ENCODE results near the gene BANF2. TPM values are rescaled to one million over a fixed set of nuclear protein-coding genes. Genes with fewer than 3 reads are reported as not detected.

BANF2 gene
- total RNA-seq, 6 experiments from 2014 or later: not detected

DNA sequence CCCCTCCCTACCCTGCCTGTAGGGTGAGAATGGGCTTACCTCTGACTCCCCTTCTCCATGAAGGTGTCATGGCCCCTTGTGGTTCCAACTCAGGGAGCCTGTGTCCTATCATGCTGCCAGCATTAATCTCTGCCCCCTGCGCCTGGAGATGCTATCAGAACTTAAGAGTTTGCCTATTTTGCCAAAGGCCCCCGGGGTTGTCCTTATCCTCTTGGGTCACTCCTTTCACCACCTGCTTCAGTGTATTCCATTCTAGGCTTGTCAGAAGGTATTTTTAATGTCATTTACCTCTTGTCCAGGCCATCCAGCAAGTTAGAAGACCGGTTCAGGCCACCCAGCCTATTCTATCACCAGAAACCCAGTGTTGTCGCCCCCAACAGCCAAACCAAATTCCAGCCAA, 28.2 kb upstream of the BANF2 start:
- H3K27me3 Mint-ChIP-seq (ENCODE audit: insufficient read depth): peaks cover 1% of the 10 kb centered on the region
- H3K4me3 Mint-ChIP-seq: no peak overlapping the region; the same call in 1 of the 2 replicates
- H3K36me3 Mint-ChIP-seq (ENCODE audit: low read depth): peaks cover 78% of the 10 kb centered on the region
- peak overlapping the region; percentile 25; the same call in 1 of the 2 replicates for H3K27ac Mint-ChIP-seq
- DNase-seq: no peak
- TF ChIP-seq, protein P1, sequence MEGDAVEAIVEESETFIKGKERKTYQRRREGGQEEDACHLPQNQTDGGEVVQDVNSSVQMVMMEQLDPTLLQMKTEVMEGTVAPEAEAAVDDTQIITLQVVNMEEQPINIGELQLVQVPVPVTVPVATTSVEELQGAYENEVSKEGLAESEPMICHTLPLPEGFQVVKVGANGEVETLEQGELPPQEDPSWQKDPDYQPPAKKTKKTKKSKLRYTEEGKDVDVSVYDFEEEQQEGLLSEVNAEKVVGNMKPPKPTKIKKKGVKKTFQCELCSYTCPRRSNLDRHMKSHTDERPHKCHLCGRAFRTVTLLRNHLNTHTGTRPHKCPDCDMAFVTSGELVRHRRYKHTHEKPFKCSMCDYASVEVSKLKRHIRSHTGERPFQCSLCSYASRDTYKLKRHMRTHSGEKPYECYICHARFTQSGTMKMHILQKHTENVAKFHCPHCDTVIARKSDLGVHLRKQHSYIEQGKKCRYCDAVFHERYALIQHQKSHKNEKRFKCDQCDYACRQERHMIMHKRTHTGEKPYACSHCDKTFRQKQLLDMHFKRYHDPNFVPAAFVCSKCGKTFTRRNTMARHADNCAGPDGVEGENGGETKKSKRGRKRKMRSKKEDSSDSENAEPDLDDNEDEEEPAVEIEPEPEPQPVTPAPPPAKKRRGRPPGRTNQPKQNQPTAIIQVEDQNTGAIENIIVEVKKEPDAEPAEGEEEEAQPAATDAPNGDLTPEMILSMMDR (IDR thresholded peaks at IDR 0.05): no peak
- H3K4me1 Mint-ChIP-seq (ENCODE audit: low read depth): peaks cover 95% of the 10 kb centered on the region
- no peaks in the 10 kb centered on the region for H3K9me3 Mint-ChIP-seq

DNA sequence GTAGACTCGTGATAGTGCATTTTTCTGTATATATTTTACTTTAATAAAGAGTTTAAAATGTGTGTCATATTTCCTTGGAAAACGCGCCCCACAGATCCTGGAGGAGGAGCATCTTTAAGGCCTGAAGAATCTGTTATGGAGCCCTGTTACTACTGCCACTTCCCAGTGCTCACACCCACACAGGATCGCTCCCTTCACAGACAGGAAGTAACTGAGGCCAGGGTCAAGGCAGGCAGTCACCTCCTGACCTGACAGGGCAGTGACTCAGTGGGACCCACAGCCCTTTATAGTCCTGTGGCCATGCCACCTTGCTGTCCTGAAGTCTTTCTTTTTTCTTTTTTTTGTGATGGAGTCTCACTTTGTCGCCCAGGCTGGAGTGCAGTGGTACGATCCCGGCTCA, 26.7 kb upstream of the BANF2 start:
- DNase-seq: no peak
- peaks cover 1% of the 10 kb centered on the region for H3K27me3 Mint-ChIP-seq (ENCODE audit: insufficient read depth)
- H3K27ac Mint-ChIP-seq: no peak overlapping the region; the same call in 1 of the 2 replicates
- TF ChIP-seq, protein P1 (IDR thresholded peaks at IDR 0.05): no peak
- no peak overlapping the region for H3K4me3 Mint-ChIP-seq
- H3K36me3 Mint-ChIP-seq (ENCODE audit: low read depth): peaks cover 73% of the 10 kb centered on the region
- H3K4me1 Mint-ChIP-seq (ENCODE audit: low read depth): peaks cover 95% of the 10 kb centered on the region
- H3K9me3 Mint-ChIP-seq: no peaks in the 10 kb centered on the region

DNA sequence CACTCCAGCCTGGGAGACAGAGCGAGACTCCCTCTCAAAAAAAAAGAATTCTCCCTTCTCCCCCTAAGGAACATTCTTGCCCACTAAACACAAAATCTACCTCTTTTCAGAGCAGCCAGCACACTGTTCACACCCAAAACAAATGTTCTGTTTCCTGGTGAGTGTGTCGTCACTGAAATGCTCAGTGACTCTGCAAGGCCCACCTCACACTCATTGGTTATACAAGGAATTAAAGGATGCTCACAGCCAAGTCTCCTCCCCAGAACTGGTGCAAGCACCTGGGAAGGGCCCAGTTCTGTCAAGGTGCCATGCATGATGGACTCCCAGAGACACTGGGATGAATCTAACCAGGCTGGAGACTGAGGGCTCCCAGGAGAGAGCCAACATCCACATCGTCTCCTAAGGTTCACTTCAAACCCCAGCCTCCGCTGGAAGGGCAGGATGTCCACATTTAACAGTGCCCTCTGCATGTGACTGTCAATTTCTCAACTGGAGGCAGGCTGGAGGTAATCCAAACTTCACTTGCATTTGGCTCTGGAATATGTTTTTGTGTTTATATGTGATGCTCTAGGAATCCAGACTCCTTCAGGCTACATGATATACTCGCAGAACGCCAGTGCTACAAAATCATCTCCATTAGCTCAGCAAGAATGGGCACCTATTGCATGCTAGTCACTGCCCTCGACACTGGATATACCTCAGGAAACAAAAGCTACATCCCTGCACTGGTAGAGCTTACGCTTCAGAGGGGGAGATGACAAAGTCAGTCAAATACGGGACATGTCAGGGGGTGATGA, 24.8 kb upstream of the BANF2 start:
- peak overlapping the region; percentile 81 for H3K27ac Mint-ChIP-seq
- H3K4me1 Mint-ChIP-seq (ENCODE audit: low read depth): peaks cover 96% of the 10 kb centered on the region
- peaks cover 69% of the 10 kb centered on the region for H3K36me3 Mint-ChIP-seq (ENCODE audit: low read depth)
- no peaks in the 10 kb centered on the region; the same call in 1 of the 2 replicates for H3K27me3 Mint-ChIP-seq (ENCODE audit: insufficient read depth)
- TF ChIP-seq, protein P1 (IDR thresholded peaks at IDR 0.05): no peak
- peak; percentile 35 for DNase-seq
- H3K4me3 Mint-ChIP-seq: peak overlapping the region; percentile 29; the same call in 1 of the 2 replicates
- H3K9me3 Mint-ChIP-seq: no peaks in the 10 kb centered on the region

DNA sequence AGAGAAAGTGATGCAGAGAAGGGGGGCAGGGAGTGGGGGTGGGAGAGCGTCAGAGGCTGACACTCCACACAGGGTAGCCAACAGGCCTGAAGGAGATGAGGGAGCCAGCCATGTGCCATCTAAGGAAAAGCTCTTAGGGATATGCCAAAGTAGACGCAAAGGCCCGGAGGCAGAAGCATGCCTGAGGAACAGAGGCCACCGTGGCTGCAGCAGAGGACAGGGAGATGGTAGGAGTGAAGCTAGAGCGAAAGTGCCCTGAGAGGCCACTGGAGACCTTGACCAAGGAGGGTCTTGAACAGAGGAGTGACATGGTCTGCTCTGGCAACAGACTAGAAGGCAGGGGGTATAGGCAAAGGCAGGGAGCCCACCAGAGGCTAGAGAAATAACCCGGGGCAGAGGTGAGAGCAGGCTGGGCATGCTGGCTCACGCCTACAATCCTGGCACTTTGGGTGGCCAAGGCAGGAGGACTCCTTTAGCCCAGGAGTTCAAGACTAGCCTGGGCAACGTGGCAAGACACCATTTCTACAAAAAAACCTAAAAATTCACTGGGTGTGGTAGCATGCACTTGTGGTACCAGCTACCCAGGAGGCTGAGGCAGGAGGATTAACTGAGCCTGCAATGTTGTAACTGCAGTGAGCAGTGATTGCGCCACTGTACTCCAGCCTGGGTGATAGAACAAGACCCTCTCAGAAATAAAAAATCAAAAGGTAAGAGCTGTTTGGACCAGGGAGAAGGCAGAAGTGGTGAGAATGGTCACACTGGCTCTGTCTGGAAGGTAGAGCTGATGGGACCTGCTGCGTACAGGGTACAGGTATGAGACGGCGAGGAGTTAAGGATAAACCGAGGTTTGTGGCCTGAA, 24.0 kb upstream of the BANF2 start:
- TF ChIP-seq, protein P1 (IDR thresholded peaks at IDR 0.05): no peak
- DNase-seq: no peak
- Mint-ChIP-seq H3K36me3 (ENCODE audit: low read depth) (peaks cover 71% of the 10 kb centered on the region), H3K4me1 (ENCODE audit: low read depth) (peaks cover 93% of the 10 kb centered on the region), H3K9me3 (no peaks in the 10 kb centered on the region), H3K27ac (peak overlapping the region; percentile 81), H3K4me3 (peak overlapping the region; percentile 11; the same call in 1 of the 2 replicates), H3K27me3 (ENCODE audit: insufficient read depth) (no peaks in the 10 kb centered on the region; the same call in 1 of the 2 replicates)

DNA sequence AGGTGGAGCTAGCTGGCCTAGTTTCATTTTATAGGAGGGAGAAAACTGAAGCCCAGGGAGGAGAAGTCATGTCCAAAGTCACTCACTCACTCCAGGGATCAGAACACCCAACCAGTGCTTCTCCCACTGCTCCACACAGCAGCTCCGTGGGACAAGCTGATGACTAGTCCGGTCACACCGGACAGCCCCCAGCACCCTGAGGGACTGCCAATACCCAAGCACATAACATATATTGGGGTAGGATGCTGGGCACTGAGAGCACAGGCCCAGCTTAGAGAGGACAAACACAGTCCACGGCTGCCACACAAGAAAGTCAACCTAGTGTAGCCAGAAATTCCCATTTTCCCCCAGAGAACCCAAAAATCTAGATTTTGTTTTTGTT, 23.4 kb upstream of the BANF2 start:
- peaks cover 87% of the 10 kb centered on the region for H3K4me1 Mint-ChIP-seq (ENCODE audit: low read depth)
- no peak overlapping the region; the same call in 1 of the 2 replicates for H3K4me3 Mint-ChIP-seq
- H3K27ac Mint-ChIP-seq: peak overlapping the region; percentile 81
- no peak for DNase-seq
- TF ChIP-seq, protein P1 (IDR thresholded peaks at IDR 0.05): no peak
- no peaks in the 10 kb centered on the region for H3K9me3 Mint-ChIP-seq
- no peaks in the 10 kb centered on the region for H3K27me3 Mint-ChIP-seq (ENCODE audit: insufficient read depth)
- H3K36me3 Mint-ChIP-seq (ENCODE audit: low read depth): peaks cover 65% of the 10 kb centered on the region
